Esophagus (tissue), 2 donors: ENCODE results near the gene HSD17B3. TPM values are rescaled to one million over a fixed set of nuclear protein-coding genes. Genes with fewer than 3 reads are reported as not detected.
A peak's percentile ranks its signal among the peaks of the same experiment; 100 is the strongest.
"Not testable (repeated sequence)": the region's sequence is repeated elsewhere in the genome, so short reads cannot be mapped to it uniquely, and the experiment has no call there.

Source experiments
- H3K27ac ChIP-seq, 2 donors: one replicate each; pipeline ENCODE4 v1.5.1; 2013; ENCODE audit warnings: low read depth in 2 of 2, mild to moderate bottlenecking in 2 of 2, inconsistent platforms in 1 of 2, low read length in 1 of 2, moderate library complexity in 1 of 2
- H3K27me3 ChIP-seq, 2 donors: one replicate each; pipeline ENCODE4 v1.6.1; 2013; ENCODE audit warnings: low read length in 2 of 2, control low read depth in 1 of 2, mild to moderate bottlenecking in 1 of 2; ENCODE audit not compliant: insufficient read depth in 2 of 2, control insufficient read depth in 1 of 2
- H3K36me3 ChIP-seq, 2 donors: one replicate each; pipeline ENCODE4 v1.6.1; 2013; ENCODE audit warnings: low read length in 1 of 2; ENCODE audit not compliant: control insufficient read depth in 2 of 2, insufficient read depth in 2 of 2
- H3K4me1 ChIP-seq, 2 donors: one replicate each; pipeline ENCODE4 v1.6.1; 2013; ENCODE audit warnings: low read length in 1 of 2; ENCODE audit not compliant: control insufficient read depth in 2 of 2, insufficient read depth in 2 of 2
- H3K4me3 ChIP-seq, 2 donors: one replicate each; pipeline ENCODE4 v1.5.1; 2013; ENCODE audit warnings: low read length in 2 of 2, mild to moderate bottlenecking in 2 of 2, low read depth in 1 of 2, moderate library complexity in 1 of 2
- H3K9me3 ChIP-seq, 2 donors: one replicate each; pipeline ENCODE4 v1.6.1; 2013; ENCODE audit warnings: mild to moderate bottlenecking in 2 of 2, low read depth in 1 of 2, low read length in 1 of 2, moderate library complexity in 1 of 2; ENCODE audit not compliant: control insufficient read depth in 2 of 2, insufficient read depth in 1 of 2
- WGBS, 2 donors: extraction: QIAGEN DNeasy Blood & Tissue Kit; methylation state at CpG; one replicate each; pipeline ENCODE4 v1.1.7; 2013; 5-methylcytosine and 5-hydroxymethylcytosine counted together
- polyA plus RNA-seq, 2 donors: library from polyadenylated mRNA; stranded (reverse); fragments of 200-250 nt; gene quantifications; one replicate each; pipeline ENCODE4 v1.2.3, GENCODE V29; 2013
- donor health status: healthy with polysubstance abuse.
- donor health status: Bipolar disorder and iron deficiency.

The HSD17B3 gene
- polyA plus RNA-seq, 2 donors: 0.58 to 0.90 TPM

DNA sequence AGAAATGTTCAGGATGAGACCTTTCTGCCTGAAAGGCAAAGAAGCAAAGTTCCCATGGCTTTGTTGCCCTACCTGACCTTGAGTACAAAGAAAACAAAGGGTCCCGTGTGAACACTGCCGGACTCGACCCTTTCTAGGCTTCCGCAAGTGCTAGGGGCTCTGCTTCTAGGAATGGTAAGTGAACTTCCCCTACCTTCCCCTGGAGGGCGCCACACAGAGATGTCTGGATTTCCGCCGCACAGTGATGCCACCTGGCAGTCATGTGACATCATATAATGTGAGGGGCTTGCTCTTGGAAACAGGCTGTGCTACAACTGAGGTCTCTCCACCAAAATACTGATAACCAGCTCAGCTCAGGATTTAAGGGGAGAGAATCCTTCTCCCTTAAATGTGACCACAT, 56.6 kb downstream of the HSD17B3 start:
- no peaks in the 10 kb centered on the region for H3K4me1 ChIP-seq
- no peaks in the 10 kb centered on the region for H3K36me3 ChIP-seq
- H3K27me3 ChIP-seq: no peaks in the 10 kb centered on the region
- WGBS, 2 donors: 87 to 89% methylated on average over 7 of the region's 7 CpGs
- H3K4me3 ChIP-seq: no peak overlapping the region
- H3K9me3 ChIP-seq: no peaks in the 10 kb centered on the region
- H3K27ac ChIP-seq: no peak overlapping the region

GRCh38 chr9:96243778-96244177, 58.2 kb downstream of the HSD17B3 start:
- H3K27ac ChIP-seq: no peak overlapping the region
- H3K4me1 ChIP-seq: no peaks in the 10 kb centered on the region
- no peak overlapping the region for H3K4me3 ChIP-seq
- 62 to 64% methylated on average over 6 of the region's 6 CpGs for whole genome bisulfite sequencing, 2 donors
- H3K36me3 ChIP-seq: no peaks in the 10 kb centered on the region
- H3K27me3 ChIP-seq: peaks cover 0 to 2% of the 10 kb centered on the region in 2 donors
- H3K9me3 ChIP-seq: no peaks in the 10 kb centered on the region

DNA sequence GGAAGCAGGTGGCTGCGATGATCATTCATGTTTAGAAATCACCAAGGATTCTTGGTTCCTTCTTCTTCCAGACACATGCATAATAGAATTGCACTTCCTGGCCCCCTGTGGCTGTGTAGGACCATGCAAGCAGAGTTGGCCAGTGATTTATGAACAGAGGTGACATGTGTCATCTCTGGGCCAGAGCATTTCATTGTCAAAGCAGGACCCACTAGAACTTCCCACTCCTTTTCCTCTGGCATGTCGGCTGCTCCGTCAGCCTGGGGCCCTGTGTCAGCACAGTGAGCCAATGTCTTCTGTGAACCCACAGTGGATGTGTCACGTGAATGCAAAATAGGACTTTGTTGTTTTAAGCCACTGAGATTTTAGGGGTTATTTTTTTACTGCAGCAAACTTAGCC, 59.2 kb downstream of the HSD17B3 start:
- Histone ChIP-seq H3K36me3 (no peaks in the 10 kb centered on the region), H3K4me1 (no peaks in the 10 kb centered on the region), H3K27ac (no peak overlapping the region), H3K9me3 (no peaks in the 10 kb centered on the region), H3K27me3 (peaks cover 0 to 2% of the 10 kb centered on the region in 2 donors), H3K4me3 (no peak overlapping the region)
- WGBS, 2 donors: 58% methylated on average over 4 of the region's 4 CpGs

DNA sequence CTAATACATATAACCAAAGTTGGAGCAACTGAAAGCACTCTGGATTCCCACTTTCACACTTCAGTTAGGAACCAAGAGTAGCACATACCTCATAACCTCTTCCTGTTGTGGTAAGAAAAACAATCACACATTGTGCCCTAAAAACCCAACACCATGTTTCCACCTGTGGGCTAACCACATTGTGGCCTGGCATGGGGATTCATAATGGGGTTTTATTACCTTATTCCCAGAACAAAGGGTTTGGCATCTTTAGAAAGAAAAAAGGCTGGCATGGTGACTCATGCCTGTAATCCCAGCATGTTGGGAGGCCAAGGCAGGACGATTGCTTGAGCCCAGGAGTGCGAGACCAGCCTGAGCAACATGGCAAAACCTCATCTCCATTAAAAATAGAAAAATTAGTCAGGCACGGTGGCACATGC, 60.6 kb downstream of the HSD17B3 start:
- Histone ChIP-seq H3K9me3 (no peaks in the 10 kb centered on the region), H3K27me3 (peaks cover 0 to 2% of the 10 kb centered on the region in 2 donors), H3K27ac (no peak overlapping the region), H3K4me3 (no peak overlapping the region), H3K4me1 (no peaks in the 10 kb centered on the region), H3K36me3 (no peaks in the 10 kb centered on the region)
- 39 to 48% methylated on average over 3 of the region's 3 CpGs for WGBS, 2 donors

- H3K4me1 ChIP-seq: no peaks in the 10 kb centered on the region
- no peak overlapping the region for H3K4me3 ChIP-seq
- H3K9me3 ChIP-seq: no peaks in the 10 kb centered on the region
- H3K27me3 ChIP-seq: peaks cover 0 to 2% of the 10 kb centered on the region in 2 donors
- WGBS, 2 donors: 75 to 83% methylated on average over 5 of the region's 5 CpGs
- H3K36me3 ChIP-seq: no peaks in the 10 kb centered on the region
- no peak overlapping the region for H3K27ac ChIP-seq
Observed at GRCh38 chr9:96236854-96237550, 65.0 kb downstream of the HSD17B3 start.

DNA sequence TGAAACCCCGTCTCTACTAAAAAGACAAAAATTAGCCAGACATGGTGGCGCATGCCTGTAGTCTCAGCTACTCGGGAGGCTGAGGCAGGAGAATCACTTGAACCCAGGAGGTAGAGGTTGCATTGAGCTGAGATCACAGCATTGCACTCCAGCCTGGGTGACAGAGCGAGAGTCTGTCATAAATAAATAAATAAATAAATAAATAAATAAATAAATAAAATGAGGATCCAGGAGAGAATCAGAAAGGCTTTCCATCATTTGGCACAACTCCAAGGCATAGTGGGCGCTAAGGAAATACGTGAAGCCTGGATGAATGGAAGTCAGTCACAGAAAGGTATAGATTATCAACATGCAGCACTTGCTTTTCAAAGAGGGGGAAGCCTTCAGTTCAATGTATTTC, 65.6 kb downstream of the HSD17B3 start:
- not testable (repeated sequence) for H3K36me3 ChIP-seq, H3K9me3 ChIP-seq, H3K27ac ChIP-seq, H3K4me3 ChIP-seq, H3K4me1 ChIP-seq, H3K27me3 ChIP-seq
- 86 to 93% methylated on average over 6 of the region's 6 CpGs for WGBS, 2 donors

- 42 to 44% methylated on average over 14 of the region's 14 CpGs for WGBS, 2 donors
- peak overlapping the region in 1 of 2 donors; percentile 15 for H3K27ac ChIP-seq
- no peaks in the 10 kb centered on the region for H3K36me3 ChIP-seq
- no peaks in the 10 kb centered on the region for H3K9me3 ChIP-seq
- no peaks in the 10 kb centered on the region for H3K4me1 ChIP-seq
- H3K4me3 ChIP-seq: no peak overlapping the region
- H3K27me3 ChIP-seq: no peaks in the 10 kb centered on the region
Observed at GRCh38 chr9:96232539-96233241, 69.3 kb downstream of the HSD17B3 start.

DNA sequence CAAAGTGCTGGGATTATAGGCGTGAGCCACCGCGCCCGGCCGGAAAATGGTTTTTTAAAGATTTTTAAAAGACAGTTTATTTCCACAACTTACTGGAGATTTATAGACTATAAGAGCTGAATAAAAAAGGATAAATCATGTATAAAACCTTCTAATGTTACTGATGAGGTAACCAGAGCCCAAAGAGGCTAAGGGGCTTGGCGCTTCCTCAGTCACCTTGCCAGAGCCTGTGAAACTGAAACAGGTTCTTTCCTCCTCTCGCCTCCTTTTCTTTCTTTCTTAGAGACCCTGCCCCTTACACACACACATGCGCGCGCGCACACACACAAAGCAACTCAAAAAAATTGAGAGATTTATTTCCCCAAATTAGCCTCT, 69.8 kb downstream of the HSD17B3 start:
- Histone ChIP-seq H3K9me3 (no peaks in the 10 kb centered on the region), H3K36me3 (no peaks in the 10 kb centered on the region), H3K27me3 (no peaks in the 10 kb centered on the region), H3K4me3 (no peak overlapping the region), H3K27ac (no peak overlapping the region), H3K4me1 (no peaks in the 10 kb centered on the region)
- 59 to 61% methylated on average over 10 to 11 of the region's 11 CpGs for WGBS, 2 donors

DNA sequence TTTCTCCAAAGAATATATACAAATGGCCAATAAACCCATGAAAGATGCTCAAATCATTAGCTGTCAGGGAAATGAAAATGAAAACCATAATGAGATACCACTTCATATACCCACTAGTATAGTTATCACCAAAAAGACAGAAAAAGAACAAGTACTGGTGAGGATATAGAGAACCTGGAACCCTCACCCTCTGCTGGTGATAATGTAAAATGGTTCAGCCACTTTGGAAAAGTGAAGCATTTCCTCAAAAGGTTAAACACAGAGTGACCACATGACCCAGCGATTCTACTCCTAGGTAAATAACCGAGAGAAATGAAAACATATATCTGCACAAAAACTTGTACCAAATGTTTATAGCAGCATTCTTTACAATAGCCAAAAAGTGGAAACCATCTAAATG, 72.0 kb downstream of the HSD17B3 start:
- no peak overlapping the region for H3K27ac ChIP-seq
- WGBS, 2 donors: 91% methylated on average over 2 of the region's 2 CpGs
- H3K4me3 ChIP-seq: no peak overlapping the region
- no peaks in the 10 kb centered on the region for H3K27me3 ChIP-seq
- no peaks in the 10 kb centered on the region for H3K4me1 ChIP-seq
- no peaks in the 10 kb centered on the region for H3K36me3 ChIP-seq
- no peaks in the 10 kb centered on the region for H3K9me3 ChIP-seq

DNA sequence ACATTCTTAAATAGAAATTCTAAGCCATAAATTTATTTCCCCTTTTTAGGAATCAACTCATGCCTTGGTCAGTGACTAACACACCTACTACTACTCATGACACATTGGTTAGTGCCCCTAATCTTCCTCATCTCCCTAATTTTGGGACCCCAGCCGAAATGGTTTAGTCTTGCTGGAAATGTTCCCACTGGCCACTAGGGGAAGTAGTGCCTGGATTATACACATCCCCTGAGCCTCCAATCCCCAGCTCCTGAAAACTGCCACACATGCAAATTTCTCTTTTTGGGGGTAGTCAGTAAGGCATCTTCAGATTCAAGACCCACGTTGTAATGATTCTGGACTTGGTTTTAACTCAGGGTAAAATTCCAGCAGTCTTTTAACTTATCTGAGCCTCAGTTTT, 79.8 kb downstream of the HSD17B3 start:
- peaks cover 2 to 5% of the 10 kb centered on the region in 2 donors for H3K4me1 ChIP-seq
- H3K27ac ChIP-seq: no peak overlapping the region
- H3K36me3 ChIP-seq: no peaks in the 10 kb centered on the region
- no peaks in the 10 kb centered on the region for H3K27me3 ChIP-seq
- H3K4me3 ChIP-seq: no peak overlapping the region
- H3K9me3 ChIP-seq: no peaks in the 10 kb centered on the region
- WGBS, 2 donors: 40 to 66% methylated on average over 2 of the region's 2 CpGs
